GM23338 (cell line): ENCODE data around the gene RBM19.

Experiments
- CREB1 ChIP-seq: fragments of 250-450 bp; sonication (Bioruptor Pico); IDR thresholded peaks from 2 replicates; pipeline ENCODE4 v1.5.0; 2020; ENCODE audit warnings: low read depth, mild to moderate bottlenecking, moderate library complexity
- CTCF ChIP-seq, 2 experiments: fragments of 200-600 bp in 1 of 2; sonication (generic) in 1 of 2; conservative IDR thresholded peaks; 2 replicates each; pipeline versions ENCODE4 v1.5.1 to v1.6.1; 2016 to 2017; ENCODE audit warnings: antibody characterized with exemption in 2 of 2, low read depth in 2 of 2, mild to moderate bottlenecking in 2 of 2, moderate library complexity in 1 of 2
- ETS1 ChIP-seq: IDR thresholded peaks from 2 replicates; pipeline ENCODE4 v1.6.1; 2016; ENCODE audit warnings: antibody characterized with exemption
- EZH2 ChIP-seq: fragments of 200-600 bp; sonication (generic); IDR thresholded peaks from one replicate; pipeline ENCODE4 v1.8.0; 2017; ENCODE audit warnings: antibody characterized with exemption, mild to moderate bottlenecking, low read depth; ENCODE audit not compliant: unreplicated experiment
- EZH2phosphoT487 ChIP-seq: fragments of 200-600 bp; sonication (generic); IDR thresholded peaks from one replicate; pipeline ENCODE4 v1.8.1; 2018; ENCODE audit warnings: antibody characterized with exemption; ENCODE audit not compliant: unreplicated experiment
- JUNB ChIP-seq: IDR thresholded peaks from one replicate; pipeline ENCODE4 v1.6.1; 2016; ENCODE audit warnings: antibody characterized with exemption; ENCODE audit not compliant: unreplicated experiment
- NANOG ChIP-seq: IDR thresholded peaks from 2 replicates; pipeline ENCODE4 v1.6.1; 2016; ENCODE audit warnings: antibody characterized with exemption, borderline replicate concordance
- POLR2AphosphoS5 ChIP-seq: IDR thresholded peaks from 2 replicates; pipeline ENCODE4 v1.6.1; 2016; ENCODE audit warnings: antibody characterized with exemption, low read depth
- REST ChIP-seq: IDR thresholded peaks from one replicate; pipeline ENCODE4 v1.6.1; 2018; ENCODE audit warnings: antibody characterized with exemption; ENCODE audit not compliant: unreplicated experiment
- STAT1 ChIP-seq: IDR thresholded peaks from one replicate; pipeline ENCODE4 v1.6.1; 2016; ENCODE audit warnings: antibody characterized with exemption; ENCODE audit not compliant: unreplicated experiment
- ZNF114 ChIP-seq: fragments of 250-450 bp; sonication (Bioruptor Pico); IDR thresholded peaks from 2 replicates; pipeline ENCODE4 v1.5.0; 2020; ENCODE audit warnings: mild to moderate bottlenecking, moderate library complexity
- ZNF331 ChIP-seq: fragments of 250-450 bp; sonication (Bioruptor Pico); IDR thresholded peaks from 2 replicates; pipeline ENCODE4 v1.5.0; 2020; ENCODE audit warnings: low read depth, mild to moderate bottlenecking, moderate library complexity
- ZNF462 ChIP-seq: fragments of 250-450 bp; sonication (Bioruptor Pico); IDR thresholded peaks from 2 replicates; pipeline ENCODE4 v1.5.0; 2020; ENCODE audit warnings: mild to moderate bottlenecking, moderate library complexity

- TF ChIP-seq CTCF (conservative IDR thresholded peaks at IDR 0.05; ENCODE audit: low read depth in 2 of 2) (no peak), CREB1 (CRISPR knock-in tag) (no peak), EZH2 (no peak), REST (no peak), JUNB (no peak), POLR2AphosphoS5 (no peak), EZH2phosphoT487 (no peak), STAT1 (no peak), ETS1 (no peak), ZNF114 (no peak), NANOG (no peak), ZNF331 (CRISPR knock-in tag) (no peak), ZNF462 (CRISPR knock-in tag) (no peak)
These were observed 34.6 kb downstream of the RBM19 start for GRCh38 chr12:113931517-113931916.
